IPS DF 19.7 (cell line): ENCODE measurements around the gene SLCO3A1.

Source experiments
- DNase-seq: peaks from one replicate; pipeline ENCODE4 v3.0.0-alpha.2; 2013; ENCODE audit warnings: low read depth, low spot score

Gene SLCO3A1

GRCh38 chr15:91966194-91966552 is 112.7 kb downstream of the SLCO3A1 start:
- DNase-seq: no peak

- no peak for DNase-seq
These were observed 114.6 kb downstream of the SLCO3A1 start for GRCh38 chr15:91967935-91968606.

GRCh38 chr15:91968610-91969009 is 115.1 kb downstream of the SLCO3A1 start:
- DNase-seq: no peak

GRCh38 chr15:91970142-91970541 is 116.6 kb downstream of the SLCO3A1 start:
- DNase-seq: no peak

GRCh38 chr15:91973481-91973880 is 120.0 kb downstream of the SLCO3A1 start:
- DNase-seq: no peak

GRCh38 chr15:91974321-91974720 is 120.8 kb downstream of the SLCO3A1 start:
- no peak for DNase-seq

GRCh38 chr15:91975241-91975978 is 121.9 kb downstream of the SLCO3A1 start:
- DNase-seq: no peak

GRCh38 chr15:91976966-91977365 is 123.5 kb downstream of the SLCO3A1 start:
- DNase-seq: no peak

- DNase-seq: no peak
These were observed 127.2 kb downstream of the SLCO3A1 start for GRCh38 chr15:91980502-91981267.

GRCh38 chr15:91981821-91982800 is 128.6 kb downstream of the SLCO3A1 start:
- no peak for DNase-seq

GRCh38 chr15:91983729-91984340 is 130.3 kb downstream of the SLCO3A1 start:
- no peak for DNase-seq

GRCh38 chr15:91985297-91985696 is 131.8 kb downstream of the SLCO3A1 start:
- DNase-seq: no peak

GRCh38 chr15:91988071-91988470 is 134.6 kb downstream of the SLCO3A1 start:
- no peak for DNase-seq

- no peak for DNase-seq
These were observed 135.1 kb downstream of the SLCO3A1 start for GRCh38 chr15:91988655-91989054.

- no peak for DNase-seq
These were observed 136.3 kb downstream of the SLCO3A1 start for GRCh38 chr15:91989821-91990220.

- no peak for DNase-seq
These were observed 139.4 kb downstream of the SLCO3A1 start for GRCh38 chr15:91992945-91993344.

- no peak for DNase-seq
These were observed 141.6 kb downstream of the SLCO3A1 start for GRCh38 chr15:91995146-91995545.

- no peak for DNase-seq
These were observed 143.7 kb downstream of the SLCO3A1 start for GRCh38 chr15:91997163-91997562.

- peak; percentile 17 for DNase-seq
These were observed 147.2 kb downstream of the SLCO3A1 start for GRCh38 chr15:92000709-92001108.

GRCh38 chr15:92001307-92001706 is 147.8 kb downstream of the SLCO3A1 start:
- no peak for DNase-seq

GRCh38 chr15:92002666-92003065 is 149.2 kb downstream of the SLCO3A1 start:
- no peak for DNase-seq
